NCI-H146 treated with DMSO at 0.1 percent for 48 hours (cell line): ENCODE data around the gene GALM.
A peak's percentile ranks its signal among the peaks of the same experiment; 100 is the strongest.
"Not testable (repeated sequence)": the region's sequence is repeated elsewhere in the genome, so short reads cannot be mapped to it uniquely, and the experiment has no call there.

ENCODE experiments used
- DNase-seq: peaks from one replicate; lab custom pipeline; 2025; ENCODE audit not compliant: unreplicated experiment; lab: John Stamatoyannopoulos, UW

Gene GALM

GRCh38 chr2:38665854-38666555 is at the start of gene GALM:
GALM (plus strand) TSS chr2:38666114; CDS start chr2:38666162, 48 bp downstream.
- DNase-seq, result peak; percentile 74

- DNase-seq, result no peak
These were observed 48.6 kb upstream of the GALM start for GRCh38 chr2:38617301-38617700.

DNA sequence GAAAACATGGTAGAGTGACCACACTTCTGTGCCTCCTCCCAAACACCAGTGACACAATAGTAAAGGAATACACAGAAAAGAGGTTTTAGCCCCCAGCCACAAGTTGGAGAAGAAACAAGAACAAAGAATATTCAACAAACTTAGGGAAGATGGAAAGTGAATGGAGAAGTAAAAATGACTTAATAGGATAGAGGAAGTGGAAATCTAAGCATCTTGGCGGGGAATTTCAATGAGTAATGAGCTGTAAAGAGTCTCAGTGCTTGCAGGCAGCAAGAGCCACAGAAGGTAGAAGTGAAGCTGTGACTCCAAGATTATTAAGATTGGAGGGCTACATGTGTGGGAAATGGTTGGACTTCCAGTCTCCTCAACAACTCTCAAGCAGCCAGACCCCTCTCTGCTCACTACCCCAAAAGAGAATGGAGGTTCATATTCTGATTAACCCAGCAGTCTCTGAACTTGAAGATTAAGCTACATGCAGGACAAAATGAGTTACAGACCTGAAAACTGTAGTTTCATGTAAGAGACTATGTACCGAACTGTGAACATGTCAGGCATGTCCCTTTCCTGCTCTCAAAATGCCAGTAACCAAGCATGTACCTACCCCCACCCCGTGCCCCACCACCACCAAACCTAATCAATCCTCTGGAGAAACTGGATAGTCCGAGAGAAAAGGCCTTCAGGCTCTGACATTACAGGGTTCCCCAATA is 46.3 kb upstream of the GALM start:
- DNase-seq, result no peak

GRCh38 chr2:38620282-38620977 is 45.5 kb upstream of the GALM start:
- DNase-seq, result no peak

GRCh38 chr2:38621018-38621417 is 44.9 kb upstream of the GALM start:
- DNase-seq, result no peak

GRCh38 chr2:38622210-38622609 is 43.7 kb upstream of the GALM start:
- no peak for DNase-seq

GRCh38 chr2:38626326-38627035 is 39.4 kb upstream of the GALM start:
- no peak for DNase-seq

GRCh38 chr2:38627391-38627790 is 38.5 kb upstream of the GALM start:
- DNase-seq, result peak; percentile 16

- no peak for DNase-seq
These were observed 36.2 kb upstream of the GALM start for GRCh38 chr2:38629684-38630083.

GRCh38 chr2:38631976-38632375 is 33.9 kb upstream of the GALM start:
- no peak for DNase-seq

- DNase-seq, result no peak
These were observed 32.9 kb upstream of the GALM start for GRCh38 chr2:38632980-38633379.

DNA sequence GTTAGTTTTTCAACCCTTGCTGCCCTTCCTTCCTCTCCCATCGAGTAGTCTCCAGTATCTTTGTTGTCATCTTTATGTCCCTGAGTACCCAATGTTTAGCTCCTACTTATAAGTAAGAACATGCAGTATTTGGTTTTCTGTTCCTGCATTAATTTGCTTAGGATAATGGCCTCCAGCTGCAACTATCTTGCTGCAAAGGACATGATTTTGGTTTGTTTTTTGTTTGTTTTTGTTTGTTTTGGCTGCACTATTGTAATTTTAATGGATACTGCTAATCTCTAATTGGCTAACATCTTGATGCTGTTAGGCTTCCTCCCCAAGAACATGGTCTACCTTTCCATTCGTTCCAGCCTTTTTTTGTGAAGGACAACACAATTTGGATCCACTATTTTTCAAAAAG is 32.0 kb upstream of the GALM start:
- no peak for DNase-seq

GRCh38 chr2:38634684-38635083 is 31.2 kb upstream of the GALM start:
- no peak for DNase-seq

DNA sequence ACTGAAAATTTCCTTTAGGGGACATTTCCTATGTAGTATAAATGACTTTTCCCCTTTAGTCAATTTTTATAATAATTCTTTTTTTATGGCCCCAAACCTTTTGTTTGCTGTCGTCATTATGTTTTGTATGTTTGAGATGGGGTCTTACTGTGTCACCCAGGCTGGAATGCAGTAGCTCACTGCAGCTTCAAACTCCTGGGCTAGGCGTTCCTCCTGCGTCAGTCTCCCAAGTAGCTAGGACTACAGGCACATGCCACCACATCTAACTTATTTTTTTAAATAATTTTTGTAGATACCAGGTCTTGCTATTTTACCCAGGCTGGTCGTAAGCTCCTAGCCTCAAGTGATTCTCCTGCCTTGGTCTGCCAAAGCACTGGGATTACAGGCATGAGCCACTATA is 30.8 kb upstream of the GALM start:
- no peak for DNase-seq

DNA sequence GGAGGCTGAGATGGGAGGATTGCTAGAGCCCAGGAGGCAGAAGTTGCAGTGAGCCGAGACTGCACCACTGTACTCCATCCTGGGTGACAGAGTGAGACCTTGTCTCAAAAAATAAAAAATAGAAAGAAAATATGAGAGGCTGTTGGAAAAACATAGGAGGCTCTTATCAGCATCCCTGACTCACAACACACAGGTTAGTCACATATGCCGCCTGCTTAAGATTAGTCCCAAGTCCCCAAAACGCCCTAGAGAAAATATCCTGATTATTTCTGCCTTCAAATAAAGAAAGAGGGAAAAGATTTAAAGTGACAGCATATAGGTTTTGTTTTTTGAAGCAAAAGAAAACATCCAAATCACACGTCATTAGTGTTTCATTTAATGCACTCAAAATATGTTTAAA is 29.8 kb upstream of the GALM start:
- no peak for DNase-seq

DNA sequence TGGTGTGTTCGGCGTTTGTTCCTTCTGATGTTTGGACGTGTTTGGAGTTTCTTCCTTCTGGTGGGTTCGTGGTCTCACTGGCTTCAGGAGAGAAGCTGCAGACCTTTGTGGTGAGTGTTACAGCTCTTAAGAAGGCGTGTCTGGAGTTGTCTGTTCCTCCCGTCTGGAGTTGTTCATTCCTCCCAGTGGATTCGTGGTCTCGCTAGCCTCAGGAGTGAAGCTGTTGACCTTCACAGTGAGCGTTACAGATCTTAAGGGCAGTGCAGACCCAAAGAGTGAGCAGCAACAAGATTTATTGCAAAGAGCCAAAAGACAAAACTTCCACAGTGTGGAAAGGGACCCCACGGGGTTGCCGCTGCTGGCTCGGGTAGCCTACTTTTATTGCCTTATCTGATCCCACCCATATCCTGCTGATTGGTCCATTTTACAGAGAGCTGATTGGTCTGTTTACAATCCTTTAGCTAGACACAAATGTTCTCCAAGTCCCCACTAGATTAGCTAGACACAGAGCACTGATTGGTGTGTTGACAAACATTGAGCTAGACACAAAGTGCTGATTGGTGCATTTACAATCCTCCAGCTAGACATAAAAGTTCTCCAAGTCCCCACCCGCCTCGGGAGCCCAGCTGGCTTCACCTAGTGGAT is 23.4 kb upstream of the GALM start:
- DNase-seq, result not testable (repeated sequence)

DNA sequence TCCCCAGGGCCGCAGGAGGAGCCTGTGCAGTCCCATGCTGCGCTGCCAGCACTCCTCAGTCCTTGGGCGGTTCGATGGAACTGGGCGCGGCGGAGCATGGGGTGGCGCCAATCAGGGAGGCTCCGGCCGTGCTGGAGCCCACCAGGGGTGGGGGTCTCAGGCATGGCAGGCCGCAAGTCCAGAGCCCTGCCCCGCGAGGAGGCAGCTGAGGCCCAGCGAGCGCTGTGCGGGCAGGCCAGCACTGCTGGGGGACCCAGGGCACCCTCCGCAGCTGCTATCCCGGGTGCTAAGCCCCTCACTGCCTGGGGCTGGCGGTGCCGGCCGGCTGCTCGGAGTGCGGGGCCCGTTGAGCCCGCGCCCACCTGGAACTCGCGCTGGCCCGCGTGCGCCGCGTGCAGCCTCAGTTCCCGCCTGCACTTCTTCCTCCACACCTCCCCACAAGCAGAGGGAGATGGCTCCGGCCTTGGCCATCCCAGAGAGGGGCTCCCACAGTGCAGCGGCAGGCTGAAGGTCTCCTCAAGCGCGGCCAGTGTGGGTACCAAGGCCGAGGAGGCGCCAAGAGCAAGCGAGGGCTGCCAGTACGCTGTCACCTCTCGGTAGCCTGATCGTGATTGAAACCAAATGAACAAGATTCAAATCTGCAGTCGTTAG is 22.8 kb upstream of the GALM start:
- no peak for DNase-seq

- DNase-seq, result not testable (repeated sequence)
These were observed 22.0 kb upstream of the GALM start for GRCh38 chr2:38643683-38644511.

DNA sequence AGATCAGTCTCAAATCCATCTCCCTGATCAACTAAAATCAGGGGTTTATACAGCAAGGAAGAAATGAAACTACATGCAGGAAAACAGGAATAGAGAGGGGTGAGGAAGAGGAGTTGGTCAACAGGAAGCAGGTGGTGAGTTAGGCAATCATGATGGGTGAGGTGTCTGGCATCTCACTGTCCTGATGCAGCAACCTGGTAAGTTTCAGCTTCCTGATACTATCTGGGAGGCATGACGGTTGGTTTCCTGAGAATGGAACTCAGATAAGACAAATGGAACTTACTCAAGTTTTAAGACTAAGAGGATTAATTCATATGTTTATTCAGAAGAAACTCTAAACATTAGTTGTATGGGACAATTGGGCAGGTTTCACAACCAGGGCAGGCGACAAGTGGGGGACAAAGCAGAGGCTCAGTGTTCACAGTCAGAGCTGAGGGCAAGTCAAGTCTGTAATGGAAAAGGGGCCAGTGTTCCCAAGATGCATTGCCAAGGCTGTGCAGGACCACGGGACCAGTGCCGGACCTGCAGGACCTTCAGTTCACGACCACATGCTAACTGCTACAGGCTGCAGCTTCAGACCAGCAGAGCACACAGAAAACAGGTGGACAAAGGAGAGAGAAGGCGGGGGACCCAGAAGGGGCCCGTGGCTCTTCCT is 17.7 kb upstream of the GALM start:
- DNase-seq, result no peak
